NCI-H524 treated with DMSO at 0.1 percent for 48 hours (cell line): ENCODE data around the gene MTCL3.

Experiments
- DNase-seq: peaks from one replicate; lab custom pipeline; 2025; lab: John Stamatoyannopoulos, UW

Gene MTCL3

GRCh38 chr6:127423921-127424320, 95.2 kb downstream of the MTCL3 start:
- no peak for DNase-seq
